ENCODE results near the gene EHD1. TPM values are rescaled to one million over a fixed set of nuclear protein-coding genes. Genes with fewer than 3 reads are reported as not detected.

Gene EHD1
- total RNA-seq, 6 experiments from 2014 or later = 189 to 227 (median 197) TPM

GRCh38 chr11:64879244-64879900 lies 951 bp upstream of the EHD1 start:
- Mint-ChIP-seq H3K9me3 (no peaks in the 10 kb centered on the region), H3K36me3 (ENCODE audit: low read depth) (peaks cover 33% of the 10 kb centered on the region)
- DNase-seq = no peak

GRCh38 chr11:64878223-64878493 lies 263 bp downstream of the EHD1 start:
- peaks cover 14% of the 10 kb centered on the region for H3K27me3 Mint-ChIP-seq (ENCODE audit: insufficient read depth)
- peak overlapping the region; percentile 99 for H3K4me3 Mint-ChIP-seq
- H3K36me3 Mint-ChIP-seq (ENCODE audit: low read depth) = peaks cover 38% of the 10 kb centered on the region
- DNase-seq = no peak
- H3K9me3 Mint-ChIP-seq = no peaks in the 10 kb centered on the region
- peaks cover 55% of the 10 kb centered on the region for H3K4me1 Mint-ChIP-seq (ENCODE audit: low read depth)
- peak overlapping the region; percentile 91 for H3K27ac Mint-ChIP-seq
- TF ChIP-seq CTCF (IDR thresholded peaks at IDR 0.05) = no peak

More at GRCh38 chr11:64879244-64879900, 951 bp upstream of the EHD1 start:
- Mint-ChIP-seq H3K27me3 (ENCODE audit: insufficient read depth) (peaks cover 14% of the 10 kb centered on the region), H3K4me3 (peak overlapping the region; percentile 99), H3K4me1 (ENCODE audit: low read depth) (peaks cover 51% of the 10 kb centered on the region), H3K27ac (peak overlapping the region; percentile 91)
- no peak for TF ChIP-seq CTCF (IDR thresholded peaks at IDR 0.05)

GRCh38 chr11:64877390-64878222 lies 815 bp downstream of the EHD1 start:
- Mint-ChIP-seq H3K9me3 (no peaks in the 10 kb centered on the region), H3K27ac (peak overlapping the region; percentile 91), H3K4me3 (peak overlapping the region; percentile 99), H3K36me3 (ENCODE audit: low read depth) (peaks cover 43% of the 10 kb centered on the region), H3K4me1 (ENCODE audit: low read depth) (peaks cover 60% of the 10 kb centered on the region), H3K27me3 (ENCODE audit: insufficient read depth) (peaks cover 14% of the 10 kb centered on the region)
- no peak for DNase-seq
- no peak for TF ChIP-seq CTCF (IDR thresholded peaks at IDR 0.05)

GRCh38 chr11:64876835-64877341 lies 1.5 kb downstream of the EHD1 start:
- peak overlapping the region; percentile 99 for H3K4me3 Mint-ChIP-seq
- no peak for TF ChIP-seq CTCF (IDR thresholded peaks at IDR 0.05)
- peaks cover 45% of the 10 kb centered on the region for H3K36me3 Mint-ChIP-seq (ENCODE audit: low read depth)
- peaks cover 64% of the 10 kb centered on the region for H3K4me1 Mint-ChIP-seq (ENCODE audit: low read depth)
- DNase-seq = peak; percentile 87
- peaks cover 14% of the 10 kb centered on the region for H3K27me3 Mint-ChIP-seq (ENCODE audit: insufficient read depth)
- peak overlapping the region; percentile 91 for H3K27ac Mint-ChIP-seq
- H3K9me3 Mint-ChIP-seq = no peaks in the 10 kb centered on the region

- Mint-ChIP-seq H3K27me3 (ENCODE audit: insufficient read depth) (peaks cover 14% of the 10 kb centered on the region), H3K27ac (peak overlapping the region; percentile 91), H3K4me3 (peak overlapping the region; percentile 99), H3K4me1 (ENCODE audit: low read depth) (peaks cover 70% of the 10 kb centered on the region), H3K9me3 (no peaks in the 10 kb centered on the region), H3K36me3 (ENCODE audit: low read depth) (peaks cover 51% of the 10 kb centered on the region)
- no peak for DNase-seq
- TF ChIP-seq CTCF (IDR thresholded peaks at IDR 0.05) = no peak
These were observed 2.1 kb downstream of the EHD1 start for GRCh38 chr11:64876229-64876750.
